HFFc6 (cell line): ENCODE results near the gene LIME1. TPM values are rescaled to one million over a fixed set of nuclear protein-coding genes. Genes with fewer than 3 reads are reported as not detected.
A peak's percentile ranks its signal among the peaks of the same experiment; 100 is the strongest.

Experiments
- DNase-seq: peaks from one replicate; pipeline ENCODE4 v3.0.0-alpha.2; 2018
- H3K27ac Mint-ChIP-seq: 2 replicates; pipeline ENCODE4 v1.8.0; 2020; ENCODE audit warnings: mild to moderate bottlenecking, mixed read lengths
- H3K27me3 Mint-ChIP-seq: 2 replicates; pipeline ENCODE4 v1.8.0; 2021; ENCODE audit warnings: mild to moderate bottlenecking, moderate library complexity, mixed read lengths; ENCODE audit not compliant: insufficient read depth
- H3K36me3 Mint-ChIP-seq: 2 replicates; pipeline ENCODE4 v1.8.0; 2021; ENCODE audit warnings: low read depth, mixed read lengths
- H3K4me1 Mint-ChIP-seq: 2 replicates; pipeline ENCODE4 v1.8.0; 2020; ENCODE audit warnings: low read depth, mixed read lengths
- H3K4me3 Mint-ChIP-seq: 2 replicates; pipeline ENCODE4 v1.8.0; 2020; ENCODE audit warnings: mild to moderate bottlenecking, moderate library complexity, mixed read lengths
- H3K9me3 Mint-ChIP-seq: 2 replicates; pipeline ENCODE4 v1.8.0; 2020; ENCODE audit warnings: mild to moderate bottlenecking, mixed read lengths
- CTCF ChIP-seq: fragments of 200-600 bp; sonication (generic); IDR thresholded peaks from 2 replicates; pipeline ENCODE4 v1.5.0; 2021; ENCODE audit warnings: antibody characterized with exemption, mild to moderate bottlenecking
- total RNA-seq, 6 experiments: library from RNA; stranded (reverse); fragmentation: NEBNext Ultra II Directional; extraction: Animal tissue kit (Norgen Biotek cat#: 25700); gene quantifications; 2 replicates in 1 of 6; 3 replicates in 5 of 6; pipeline ENCODE4 v1.2.3, GENCODE V29; 2021

The LIME1 gene
- total RNA-seq, 6 experiments from 2014 or later, result 3.4 to 6.1 (median 4.6) TPM

DNA sequence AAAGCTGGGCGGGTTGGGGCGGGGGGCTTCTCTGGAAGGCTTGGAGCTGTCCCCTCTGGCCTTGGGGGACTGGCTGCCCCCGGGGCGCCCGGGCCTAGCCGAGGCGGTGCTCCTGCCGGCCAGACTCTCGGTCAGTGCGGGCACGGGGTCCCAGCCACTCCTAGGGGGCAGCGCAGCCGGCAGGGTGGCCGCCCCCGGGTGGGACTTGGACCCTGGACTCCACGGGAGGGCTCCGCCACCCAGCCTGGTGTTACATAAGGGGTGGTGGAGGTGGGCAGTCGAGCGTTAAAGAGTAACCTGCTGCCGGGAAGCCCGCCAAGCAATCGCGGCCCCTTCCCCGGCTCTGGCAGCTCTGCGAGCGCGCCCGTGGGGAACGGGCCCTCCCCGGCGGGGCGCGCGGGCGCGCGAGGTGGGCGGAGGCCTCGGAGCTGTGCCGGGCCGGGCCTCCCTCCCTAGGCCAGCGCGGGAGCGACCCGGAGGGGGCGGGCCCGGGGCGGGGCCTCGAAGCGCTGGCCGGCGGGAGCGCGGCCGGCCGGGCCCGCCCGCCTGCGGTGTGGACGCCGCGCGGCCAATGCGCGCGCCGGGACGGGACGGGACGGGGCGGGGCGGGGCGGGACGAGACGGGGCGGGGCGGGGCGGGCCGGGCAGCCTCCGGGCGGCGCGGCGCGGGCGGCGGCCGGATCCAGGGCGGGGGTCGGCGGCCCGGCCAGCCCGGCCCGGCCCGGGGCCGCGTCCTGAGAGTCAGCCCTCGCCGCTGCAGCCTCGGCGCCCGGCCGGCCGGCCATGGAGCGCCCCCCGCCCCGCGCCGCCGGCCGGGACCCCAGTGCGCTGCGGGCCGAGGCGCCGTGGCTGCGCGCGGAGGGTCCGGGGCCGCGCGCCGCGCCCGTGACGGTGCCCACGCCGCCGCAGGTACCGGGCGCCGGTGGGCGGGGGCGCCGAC, 2.9 kb downstream of the LIME1 start, which contains the start of gene SLC2A4RG:
Gene SLC2A4RG (plus strand): TSS at position 647 of the 940 bp plus-strand sequence. CDS start 137 bp downstream, at position 784.
- DNase-seq, result peak; percentile 28
- H3K27me3 Mint-ChIP-seq, result peaks cover 2% of the 10 kb centered on the region
- no peaks in the 10 kb centered on the region for H3K4me1 Mint-ChIP-seq
- peak within 1 kb of the TSS; percentile 64; the same call in 1 of the 2 replicates for H3K27ac Mint-ChIP-seq
- H3K4me3 Mint-ChIP-seq, result peak within 1 kb of the TSS; percentile 79
- peaks cover 4% of the 10 kb centered on the region; the same call in 1 of the 2 replicates for H3K36me3 Mint-ChIP-seq
- no peak for TF ChIP-seq CTCF
- no peaks in the 10 kb centered on the region for H3K9me3 Mint-ChIP-seq

DNA sequence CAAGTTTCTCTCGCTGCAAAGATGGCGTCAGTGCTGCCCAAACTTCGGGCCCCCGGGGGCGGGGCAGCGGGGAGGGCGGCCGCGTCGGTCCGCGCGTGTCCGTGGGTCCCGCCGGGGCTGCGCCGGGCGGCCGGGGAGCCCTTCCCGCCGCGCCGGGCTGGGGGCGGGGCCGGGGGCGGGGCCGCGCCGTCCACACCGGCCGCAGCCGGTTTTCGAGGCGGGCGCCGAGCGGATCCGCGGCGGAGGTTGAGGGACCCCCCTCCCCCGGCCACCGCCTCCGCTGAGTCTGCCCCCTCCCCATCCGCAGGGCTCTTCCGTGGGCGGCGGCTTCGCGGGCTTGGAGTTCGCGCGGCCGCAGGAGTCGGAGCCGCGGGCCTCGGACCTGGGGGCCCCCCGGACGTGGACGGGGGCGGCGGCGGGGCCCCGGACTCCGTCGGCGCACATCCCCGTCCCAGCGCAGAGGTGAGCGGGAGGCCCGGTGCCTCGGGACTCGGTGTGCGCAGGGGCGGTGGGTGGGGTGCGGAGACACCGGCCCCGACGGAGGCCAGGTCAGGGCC, 3.7 kb downstream of the LIME1 start:
- peaks cover 4% of the 10 kb centered on the region; the same call in 1 of the 2 replicates for H3K36me3 Mint-ChIP-seq
- no peak for TF ChIP-seq CTCF
- H3K4me3 Mint-ChIP-seq, result peak overlapping the region; percentile 79

DNA sequence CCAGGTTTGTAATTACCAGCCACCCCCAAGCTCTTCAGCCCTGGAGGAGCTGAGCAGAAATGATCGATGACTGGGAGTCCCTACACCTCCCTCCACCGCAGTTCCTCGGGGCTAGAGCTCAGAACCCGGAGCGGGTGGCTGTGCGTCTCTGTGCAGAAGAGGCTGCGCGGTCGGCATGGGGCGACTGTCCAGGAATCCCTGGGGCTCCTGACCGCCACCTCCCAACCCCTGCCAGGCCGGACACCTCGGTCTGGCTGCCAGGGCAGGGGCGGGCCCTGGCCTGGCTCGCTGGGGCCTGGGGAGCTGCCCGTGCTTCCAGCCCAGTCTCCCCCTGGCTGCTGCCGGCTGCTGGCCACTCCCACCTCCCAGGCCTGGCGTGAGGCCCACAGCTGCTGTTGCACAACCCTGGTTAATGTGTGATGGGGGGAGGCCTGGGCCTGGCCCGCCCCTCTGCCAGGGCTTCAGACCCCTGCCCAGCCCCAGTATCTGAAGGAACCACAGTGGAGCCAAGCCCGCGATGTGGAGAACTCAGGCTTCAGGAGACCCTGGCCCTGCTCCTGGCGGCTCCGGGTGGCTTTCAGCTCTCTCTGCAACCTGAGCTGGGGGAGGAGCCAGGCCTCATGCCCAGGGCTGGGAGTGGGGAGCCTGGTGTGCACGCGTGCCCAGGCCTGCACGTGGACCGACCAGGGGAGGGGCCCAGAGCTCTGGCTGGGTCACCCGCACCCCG, 4.3 kb downstream of the LIME1 start:
- peak; percentile 86 for DNase-seq
- H3K27me3 Mint-ChIP-seq, result peaks cover 2% of the 10 kb centered on the region
- H3K9me3 Mint-ChIP-seq, result no peaks in the 10 kb centered on the region
- H3K4me1 Mint-ChIP-seq, result no peaks in the 10 kb centered on the region
- TF ChIP-seq CTCF, result peak; percentile 31; the same call in 1 of the 2 replicates
- H3K27ac Mint-ChIP-seq, result peak overlapping the region; percentile 64
- peak overlapping the region; percentile 79 for H3K4me3 Mint-ChIP-seq
- H3K36me3 Mint-ChIP-seq, result peaks cover 4% of the 10 kb centered on the region; the same call in 1 of the 2 replicates

More for the DNA sequence above, 3.7 kb downstream of the LIME1 start:
- H3K4me1 Mint-ChIP-seq, result no peaks in the 10 kb centered on the region
- H3K9me3 Mint-ChIP-seq, result no peaks in the 10 kb centered on the region
- DNase-seq, result no peak
- H3K27ac Mint-ChIP-seq, result no peak overlapping the region; the same call in 1 of the 2 replicates
- H3K27me3 Mint-ChIP-seq, result peaks cover 2% of the 10 kb centered on the region

DNA sequence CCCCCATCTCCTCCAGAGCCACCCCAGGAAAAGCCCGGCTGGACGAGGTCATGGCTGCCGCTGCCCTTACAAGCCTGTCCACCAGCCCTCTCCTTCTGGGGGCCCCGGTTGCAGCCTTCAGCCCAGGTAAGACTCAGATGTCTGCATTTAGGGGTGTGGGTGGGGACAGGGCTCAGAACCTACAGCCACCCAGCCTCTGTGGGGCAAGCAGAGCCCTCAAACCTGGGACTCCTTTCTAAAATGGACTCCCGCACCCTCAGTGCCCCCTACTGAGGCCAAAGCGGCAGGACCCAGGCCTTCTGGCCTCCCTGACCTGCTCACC, 4.9 kb downstream of the LIME1 start:
- no peak for DNase-seq
- Mint-ChIP-seq H3K4me1 (no peaks in the 10 kb centered on the region), H3K27me3 (no peaks in the 10 kb centered on the region; the same call in none of the 2 replicates), H3K4me3 (peak overlapping the region; percentile 79), H3K27ac (peak overlapping the region; percentile 64), H3K36me3 (peaks cover 4% of the 10 kb centered on the region; the same call in 1 of the 2 replicates), H3K9me3 (no peaks in the 10 kb centered on the region)
- TF ChIP-seq CTCF, result no peak

DNA sequence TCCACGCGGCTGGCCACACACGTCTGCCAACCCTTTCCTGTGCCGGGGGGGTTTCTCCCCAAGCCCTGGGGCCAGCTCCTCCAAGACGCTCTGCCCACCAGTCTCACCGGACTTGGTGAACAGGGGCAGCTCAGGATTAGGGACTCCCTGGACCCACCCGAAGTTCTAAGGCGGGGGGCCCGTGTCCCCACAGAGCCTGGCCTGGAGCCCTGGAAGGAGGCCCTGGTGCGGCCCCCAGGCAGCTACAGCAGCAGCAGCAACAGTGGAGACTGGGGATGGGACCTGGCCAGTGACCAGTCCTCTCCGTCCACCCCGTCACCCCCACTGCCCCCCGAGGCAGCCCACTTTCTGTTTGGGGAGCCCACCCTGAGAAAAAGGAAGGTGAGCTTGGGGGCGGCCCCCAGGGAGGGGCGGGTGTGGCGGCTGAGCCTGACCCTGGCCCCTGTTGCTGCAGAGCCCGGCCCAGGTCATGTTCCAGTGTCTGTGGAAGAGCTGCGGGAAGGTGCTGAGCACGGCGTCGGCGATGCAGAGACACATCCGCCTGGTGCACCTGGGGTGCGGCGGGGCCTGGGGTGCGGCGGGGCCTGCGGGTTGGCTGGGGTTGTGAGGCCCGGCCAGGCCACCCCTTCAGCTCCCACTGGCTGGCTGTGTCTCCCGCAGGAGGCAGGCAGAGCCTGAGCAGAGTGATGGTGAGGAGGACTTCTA, 5.4 kb downstream of the LIME1 start:
- Mint-ChIP-seq H3K27ac (peak overlapping the region; percentile 64; the same call in 1 of the 2 replicates), H3K27me3 (no peaks in the 10 kb centered on the region; the same call in 1 of the 2 replicates), H3K9me3 (no peaks in the 10 kb centered on the region), H3K36me3 (peaks cover 4% of the 10 kb centered on the region; the same call in 1 of the 2 replicates), H3K4me3 (peak overlapping the region; percentile 79), H3K4me1 (no peaks in the 10 kb centered on the region)
- no peak for DNase-seq
- no peak for TF ChIP-seq CTCF
